Measurements from ENCODE around the gene LRRC23. TPM values are rescaled to one million over a fixed set of nuclear protein-coding genes. Genes with fewer than 3 reads are reported as not detected.

Gene LRRC23
- total and polyA plus RNA-seq, 2 of the 13 experiments (the other 11 are each of a cell fraction or from before 2014, with no cell fraction given) = 6.0 to 7.8 TPM

- TF ChIP-seq ZNF318 (CRISPR knock-in tag; IDR thresholded peaks at IDR 0.05) (no peak), ZNF749 (CRISPR knock-in tag; IDR thresholded peaks at IDR 0.05; ENCODE audit: borderline replicate concordance) (peak; percentile 82; the same call in 1 of the 2 replicates), SATB2 (CRISPR knock-in tag; IDR thresholded peaks at IDR 0.05) (0 out of 2 replicates have a peak, but pooled peaks have one; percentile 56), ADNP (CRISPR knock-in tag; IDR thresholded peaks at IDR 0.05) (no peak), ZNF142 (CRISPR knock-in tag; IDR thresholded peaks at IDR 0.05) (peak; percentile 77; the same call in 1 of the 2 replicates), YEATS2 (CRISPR knock-in tag; IDR thresholded peaks at IDR 0.05; ENCODE audit: borderline replicate concordance) (peak; percentile 55; the same call in 1 of the 2 replicates), PHF20 (CRISPR knock-in tag; IDR thresholded peaks at IDR 0.05) (0 out of 2 replicates have a peak, but pooled peaks have one; percentile 51), MTA3 (CRISPR knock-in tag; IDR thresholded peaks at IDR 0.05) (no peak), SIN3A (IDR thresholded peaks at IDR 0.05; ENCODE audit: borderline replicate concordance, low read depth, low read length) (peak; percentile 66; the same call in 1 of the 2 replicates), ZFP41 (CRISPR knock-in tag; IDR thresholded peaks at IDR 0.05; ENCODE audit: borderline replicate concordance) (no peak), ZGPAT (CRISPR knock-in tag; IDR thresholded peaks at IDR 0.05) (peak; percentile 96), MIER3 (CRISPR knock-in tag; IDR thresholded peaks at IDR 0.05; ENCODE audit: borderline replicate concordance) (peak; percentile 89), RFX5 (IDR thresholded peaks at IDR 0.05; ENCODE audit: low read depth, low read length) (peak; percentile 36; the same call in 1 of the 2 replicates)
These were observed 13.6 kb upstream of the LRRC23 start (continued) for GRCh38 chr12:6890789-6891645.
